Right lobe of liver (tissue), 6 donors: ENCODE data around the gene B3GNT5. TPM values are rescaled to one million over a fixed set of nuclear protein-coding genes. Genes with fewer than 3 reads are reported as not detected.

ENCODE experiments used
- ATAC-seq, 4 donors: fragments of 200-7000 bp; cut with Tn5 transposase; one replicate each; pipeline ENCODE4 v1.9.1; 2020; ENCODE audit warnings: mild to moderate bottlenecking in 4 of 4, moderate library complexity in 4 of 4
- DNase-seq, 3 donors: peaks; one replicate each; pipeline ENCODE4 v3.0.0-alpha.2; 2020
- H3K27ac ChIP-seq, 3 donors: fragments of 200-600 bp; one replicate each; pipeline ENCODE4 v1.8.0; 2022
- H3K27me3 ChIP-seq, 2 donors: fragments of 200-600 bp; one replicate each; pipeline ENCODE4 v1.8.0; 2022
- H3K36me3 ChIP-seq, 4 donors: fragments of 200-600 bp; sonication (generic) in 1 of 4; one replicate each; pipeline versions ENCODE4 v1.5.1 to v1.8.0; 2017 to 2022; ENCODE audit warnings: control low read depth in 1 of 4
- H3K4me1 ChIP-seq, 4 donors: fragments of 200-600 bp; sonication (generic) in 1 of 4; one replicate each; pipeline versions ENCODE4 v1.5.1 to v1.8.0; 2017 to 2022; ENCODE audit warnings: control low read depth in 1 of 4
- H3K4me3 ChIP-seq, 3 donors: fragments of 200-600 bp; one replicate each; pipeline ENCODE4 v1.8.0; 2022
- H3K9me3 ChIP-seq, 4 donors: fragments of 200-600 bp; sonication (generic) in 1 of 4; one replicate each; pipeline versions ENCODE4 v1.5.1 to v1.8.0; 2017 to 2022; ENCODE audit warnings: control low read depth in 1 of 4
- POLR2A ChIP-seq: fragments of 450-650 bp; IDR thresholded peaks from one replicate; pipeline ENCODE4 v1.6.1; 2017; ENCODE audit warnings: antibody characterized with exemption, mild to moderate bottlenecking
- WGBS: methylation state at CpG from one replicate; pipeline ENCODE4 v1.1.6; 2018; ENCODE audit warnings: low coverage, low lambda C conversion rate; ENCODE audit not compliant: insufficient coverage; ENCODE audit errors: missing lambda C conversion rate; 5-methylcytosine and 5-hydroxymethylcytosine counted together
- intact Hi-C, 2 donors: fragments of 100-400 bp; cut with DNase I; formaldehyde crosslinking; loops; one replicate each; pipeline versions ENCODE4 v1.11.2 to v1.14.1; 2022
- total RNA-seq, 6 experiments: library from RNA; depleted of rRNA in 2 of 6; stranded (reverse); fragments of >200 nt in 2 of 6; fragmentation: NEBNext Ultra II Directional in 3 of 6; extraction: Animal tissue kit (Norgen Biotek cat#: 25700) in 3 of 6; gene quantifications; one replicate each; pipeline versions ENCODE4 v1.1.0 to v1.2.4, GENCODE V29; 2016 to 2023
- TF ChIP-seq, protein P1 (sequence below), 4 donors: fragments of 200-600 bp in 3 of 4; fragments of 450-650 bp in 1 of 4; IDR thresholded peaks; one replicate each; pipeline versions ENCODE4 v1.5.1 to v1.8.0; 2016 to 2022; ENCODE audit warnings: antibody characterized with exemption in 4 of 4, mild to moderate bottlenecking in 2 of 4
- donor health status: DM: no; HTN: yes; CAD: no.
- donor health status: DM: no; HTN: no; CAD: no.
- donor health status: DM: no; HTN: no; CAD: no.
- donor health status: DM: no; HTN: yes; CAD: no.
- donor health status: DM: no; HTN: yes; CAD: no.

The B3GNT5 gene
- total RNA-seq, 6 experiments from 2014 or later: 0.27 to 12.5 (median 5.5) TPM

GRCh38 chr3:183244981-183245476, 8.0 kb upstream of the B3GNT5 start:
- peaks cover 0 to 18% (median 11%) of the 10 kb centered on the region in 4 donors for H3K4me1 ChIP-seq
- peak overlapping the region in 1 of 3 donors; percentile 39 for H3K27ac ChIP-seq
- intact Hi-C loops: no loop called here
- H3K4me3 ChIP-seq: no peak overlapping the region
- peaks cover 0 to 8% (median 0%) of the 10 kb centered on the region in 4 donors for H3K9me3 ChIP-seq
- no peak for TF ChIP-seq POLR2A
- TF ChIP-seq, protein P1, sequence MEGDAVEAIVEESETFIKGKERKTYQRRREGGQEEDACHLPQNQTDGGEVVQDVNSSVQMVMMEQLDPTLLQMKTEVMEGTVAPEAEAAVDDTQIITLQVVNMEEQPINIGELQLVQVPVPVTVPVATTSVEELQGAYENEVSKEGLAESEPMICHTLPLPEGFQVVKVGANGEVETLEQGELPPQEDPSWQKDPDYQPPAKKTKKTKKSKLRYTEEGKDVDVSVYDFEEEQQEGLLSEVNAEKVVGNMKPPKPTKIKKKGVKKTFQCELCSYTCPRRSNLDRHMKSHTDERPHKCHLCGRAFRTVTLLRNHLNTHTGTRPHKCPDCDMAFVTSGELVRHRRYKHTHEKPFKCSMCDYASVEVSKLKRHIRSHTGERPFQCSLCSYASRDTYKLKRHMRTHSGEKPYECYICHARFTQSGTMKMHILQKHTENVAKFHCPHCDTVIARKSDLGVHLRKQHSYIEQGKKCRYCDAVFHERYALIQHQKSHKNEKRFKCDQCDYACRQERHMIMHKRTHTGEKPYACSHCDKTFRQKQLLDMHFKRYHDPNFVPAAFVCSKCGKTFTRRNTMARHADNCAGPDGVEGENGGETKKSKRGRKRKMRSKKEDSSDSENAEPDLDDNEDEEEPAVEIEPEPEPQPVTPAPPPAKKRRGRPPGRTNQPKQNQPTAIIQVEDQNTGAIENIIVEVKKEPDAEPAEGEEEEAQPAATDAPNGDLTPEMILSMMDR (IDR thresholded peaks at IDR 0.05): peak in 1 of 4 donors; percentile 16
- ATAC-seq (peak; percentile 66 to 90 (median 83)), DNase-seq (no peak)
- H3K36me3 ChIP-seq: no peaks in the 10 kb centered on the region
- no peaks in the 10 kb centered on the region for H3K27me3 ChIP-seq

GRCh38 chr3:183247011-183247589, 6.0 kb upstream of the B3GNT5 start:
- ATAC-seq (no peak), DNase-seq (no peak)
- H3K9me3 ChIP-seq: peaks cover 0 to 8% (median 0%) of the 10 kb centered on the region in 4 donors
- no peak overlapping the region for H3K27ac ChIP-seq
- H3K4me1 ChIP-seq: peaks cover 0 to 18% (median 11%) of the 10 kb centered on the region in 4 donors
- H3K36me3 ChIP-seq: no peaks in the 10 kb centered on the region
- TF ChIP-seq, protein P1 (IDR thresholded peaks at IDR 0.05): no peak
- no peak for TF ChIP-seq POLR2A
- WGBS: 76% methylated on average over 5 of the region's 6 CpGs
- no peak overlapping the region for H3K4me3 ChIP-seq
- H3K27me3 ChIP-seq: no peaks in the 10 kb centered on the region
- intact Hi-C loops: no loop called here

- DNase-seq (no peak), ATAC-seq (no peak)
- no peaks in the 10 kb centered on the region for H3K36me3 ChIP-seq
- no peak overlapping the region for H3K4me3 ChIP-seq
- no CpG with 5 or more reads among the region's 6 CpGs for WGBS
- H3K27me3 ChIP-seq: no peaks in the 10 kb centered on the region
- intact Hi-C loops: no loop called here
- H3K4me1 ChIP-seq: peaks cover 0 to 20% (median 10%) of the 10 kb centered on the region in 4 donors
- H3K27ac ChIP-seq: no peak overlapping the region
- no peaks in the 10 kb centered on the region for H3K9me3 ChIP-seq
- TF ChIP-seq, protein P1 (IDR thresholded peaks at IDR 0.05): no peak
- TF ChIP-seq POLR2A: no peak
Measured at GRCh38 chr3:183249006-183249718, 3.9 kb upstream of the B3GNT5 start.

- intact Hi-C loops: no loop called here
- Histone ChIP-seq H3K36me3 (no peaks in the 10 kb centered on the region), H3K4me1 (peaks cover 0 to 5% (median 0%) of the 10 kb centered on the region in 4 donors), H3K9me3 (no peaks in the 10 kb centered on the region), H3K4me3 (no peak overlapping the region), H3K27ac (no peak overlapping the region), H3K27me3 (no peaks in the 10 kb centered on the region)
- DNase-seq (no peak), ATAC-seq (no peak)
- TF ChIP-seq, protein P1 (IDR thresholded peaks at IDR 0.05): no peak
- no peak for TF ChIP-seq POLR2A
- WGBS: 88% methylated on average over 5 of the region's 5 CpGs
Measured at GRCh38 chr3:183252118-183252782, 803 bp upstream of the B3GNT5 start.
